Measurements from ENCODE around the gene MAP2K3.

MAP2K3 gene

GRCh38 chr17:21279198-21279535 is 5.3 kb upstream of the MAP2K3 start:
- no peaks in the 10 kb centered on the region for H3K79me2 ChIP-seq (ENCODE audit: insufficient read depth, low read depth)
- no peaks in the 10 kb centered on the region for H3K27me3 ChIP-seq (ENCODE audit: insufficient read depth, low read depth)
- no peak overlapping the region for H2AFZ ChIP-seq (ENCODE audit: low read depth)
- no peak overlapping the region for H3K27ac ChIP-seq
- no peaks in the 10 kb centered on the region for H4K20me1 ChIP-seq (ENCODE audit: insufficient read depth)
- no peak overlapping the region for H3K9ac ChIP-seq
- no peak for TF ChIP-seq CTCF (conservative IDR thresholded peaks at IDR 0.05; ENCODE audit: low read depth, low read length)
- H3K36me3 ChIP-seq (ENCODE audit: insufficient read depth): no peaks in the 10 kb centered on the region
- no peak overlapping the region for H3K4me2 ChIP-seq
- peaks cover 5% of the 10 kb centered on the region for H3K4me1 ChIP-seq (ENCODE audit: low read depth, poor library complexity, severe bottlenecking)
- no peak overlapping the region for H3K4me3 ChIP-seq (IDR thresholded peaks at IDR 0.05; ENCODE audit: insufficient read depth, low read depth, low read length)

- H2AFZ ChIP-seq (ENCODE audit: low read depth): peak overlapping the region; percentile 44; the same call in 1 of the 2 replicates
- no peaks in the 10 kb centered on the region for H4K20me1 ChIP-seq (ENCODE audit: insufficient read depth)
- H3K4me3 ChIP-seq (IDR thresholded peaks at IDR 0.05; ENCODE audit: insufficient read depth, low read depth, low read length): no peak overlapping the region
- no peak overlapping the region for H3K27ac ChIP-seq
- H3K36me3 ChIP-seq (ENCODE audit: insufficient read depth): no peaks in the 10 kb centered on the region
- H3K79me2 ChIP-seq (ENCODE audit: insufficient read depth, low read depth): no peaks in the 10 kb centered on the region; the same call in 1 of the 2 replicates
- no peaks in the 10 kb centered on the region for H3K27me3 ChIP-seq (ENCODE audit: insufficient read depth, low read depth)
- H3K4me2 ChIP-seq: no peak overlapping the region
- no peak for TF ChIP-seq CTCF (conservative IDR thresholded peaks at IDR 0.05; ENCODE audit: low read depth, low read length)
- peaks cover 5% of the 10 kb centered on the region for H3K4me1 ChIP-seq (ENCODE audit: low read depth, poor library complexity, severe bottlenecking)
- no peak overlapping the region for H3K9ac ChIP-seq
Observed at GRCh38 chr17:21279582-21279981, 4.9 kb upstream of the MAP2K3 start.

GRCh38 chr17:21280081-21280518 is 4.4 kb upstream of the MAP2K3 start:
- Histone ChIP-seq H3K4me3 (IDR thresholded peaks at IDR 0.05; ENCODE audit: insufficient read depth, low read depth, low read length) (no peak overlapping the region), H3K4me1 (ENCODE audit: low read depth, poor library complexity, severe bottlenecking) (peaks cover 3% of the 10 kb centered on the region), H2AFZ (ENCODE audit: low read depth) (peak overlapping the region; percentile 44), H3K27ac (no peak overlapping the region), H3K79me2 (ENCODE audit: insufficient read depth, low read depth) (peaks cover 5% of the 10 kb centered on the region; the same call in 1 of the 2 replicates), H3K4me2 (no peak overlapping the region), H3K27me3 (ENCODE audit: insufficient read depth, low read depth) (no peaks in the 10 kb centered on the region), H3K36me3 (ENCODE audit: insufficient read depth) (no peaks in the 10 kb centered on the region), H4K20me1 (ENCODE audit: insufficient read depth) (no peaks in the 10 kb centered on the region), H3K9ac (no peak overlapping the region)
- peak; percentile 78 for TF ChIP-seq CTCF (conservative IDR thresholded peaks at IDR 0.05; ENCODE audit: low read depth, low read length)

GRCh38 chr17:21282231-21282630 is 2.3 kb upstream of the MAP2K3 start:
- no peaks in the 10 kb centered on the region for H4K20me1 ChIP-seq (ENCODE audit: insufficient read depth)
- no peak overlapping the region for H3K4me3 ChIP-seq (IDR thresholded peaks at IDR 0.05; ENCODE audit: insufficient read depth, low read depth, low read length)
- peaks cover 26% of the 10 kb centered on the region for H3K79me2 ChIP-seq (ENCODE audit: insufficient read depth, low read depth)
- no peak for TF ChIP-seq CTCF (conservative IDR thresholded peaks at IDR 0.05; ENCODE audit: low read depth, low read length)
- H2AFZ ChIP-seq (ENCODE audit: low read depth): no peak overlapping the region
- no peak overlapping the region for H3K9ac ChIP-seq
- H3K36me3 ChIP-seq (ENCODE audit: insufficient read depth): no peaks in the 10 kb centered on the region
- H3K27ac ChIP-seq: no peak overlapping the region
- H3K4me1 ChIP-seq (ENCODE audit: low read depth, poor library complexity, severe bottlenecking): peaks cover 8% of the 10 kb centered on the region
- H3K27me3 ChIP-seq (ENCODE audit: insufficient read depth, low read depth): no peaks in the 10 kb centered on the region
- no peak overlapping the region for H3K4me2 ChIP-seq

Data from KMS-11 (cell line).